Activated naive CD4-positive, alpha-beta T cell treated with anti-CD3 and anti-CD28 coated beads, Interleukin-2, amount 50 U/mL, for 24 hours (primary cell): ENCODE data around the gene KCNQ1OT1.

ENCODE experiments used
- H3K27ac Mint-ChIP-seq: one replicate; pipeline ENCODE4 v1.8.0; 2021; ENCODE audit warnings: mild to moderate bottlenecking, mixed read lengths
- H3K27me3 Mint-ChIP-seq: one replicate; pipeline ENCODE4 v1.8.0; 2021; ENCODE audit warnings: mixed read lengths
- H3K36me3 Mint-ChIP-seq: one replicate; pipeline ENCODE4 v1.8.0; 2021; ENCODE audit warnings: mixed read lengths
- H3K4me1 Mint-ChIP-seq: one replicate; pipeline ENCODE4 v1.8.0; 2021; ENCODE audit warnings: mixed read lengths
- H3K4me3 Mint-ChIP-seq: one replicate; pipeline ENCODE4 v1.8.0; 2021; ENCODE audit warnings: mild to moderate bottlenecking, mixed read lengths
- H3K9me3 Mint-ChIP-seq: one replicate; pipeline ENCODE4 v1.8.0; 2021; ENCODE audit warnings: mixed read lengths

Gene KCNQ1OT1

GRCh38 chr11:2699531-2700414 lies at the start of gene KCNQ1OT1:
Gene KCNQ1OT1, minus strand, starts transcription at chr11:2699994.
- no peaks in the 10 kb centered on the region for H3K27me3 Mint-ChIP-seq
- H3K9me3 Mint-ChIP-seq: no peaks in the 10 kb centered on the region
- H3K4me3 Mint-ChIP-seq: peak within 1 kb of the TSS; percentile 83
- peaks cover 9% of the 10 kb centered on the region for H3K4me1 Mint-ChIP-seq
- no peak within 1 kb of the TSS for H3K27ac Mint-ChIP-seq
- peaks cover 13% of the 10 kb centered on the region for H3K36me3 Mint-ChIP-seq

GRCh38 chr11:2748814-2749554 lies 49.2 kb upstream of the KCNQ1OT1 start:
- H3K4me1 Mint-ChIP-seq: no peaks in the 10 kb centered on the region
- H3K4me3 Mint-ChIP-seq: no peak overlapping the region
- H3K36me3 Mint-ChIP-seq: peaks cover 9% of the 10 kb centered on the region
- H3K27ac Mint-ChIP-seq: no peak overlapping the region
- no peaks in the 10 kb centered on the region for H3K9me3 Mint-ChIP-seq
- no peaks in the 10 kb centered on the region for H3K27me3 Mint-ChIP-seq

GRCh38 chr11:2748061-2748813 lies 48.4 kb upstream of the KCNQ1OT1 start:
- Mint-ChIP-seq H3K9me3 (no peaks in the 10 kb centered on the region), H3K36me3 (peaks cover 6% of the 10 kb centered on the region), H3K27me3 (no peaks in the 10 kb centered on the region), H3K4me1 (no peaks in the 10 kb centered on the region), H3K27ac (no peak overlapping the region), H3K4me3 (no peak overlapping the region)

DNA sequence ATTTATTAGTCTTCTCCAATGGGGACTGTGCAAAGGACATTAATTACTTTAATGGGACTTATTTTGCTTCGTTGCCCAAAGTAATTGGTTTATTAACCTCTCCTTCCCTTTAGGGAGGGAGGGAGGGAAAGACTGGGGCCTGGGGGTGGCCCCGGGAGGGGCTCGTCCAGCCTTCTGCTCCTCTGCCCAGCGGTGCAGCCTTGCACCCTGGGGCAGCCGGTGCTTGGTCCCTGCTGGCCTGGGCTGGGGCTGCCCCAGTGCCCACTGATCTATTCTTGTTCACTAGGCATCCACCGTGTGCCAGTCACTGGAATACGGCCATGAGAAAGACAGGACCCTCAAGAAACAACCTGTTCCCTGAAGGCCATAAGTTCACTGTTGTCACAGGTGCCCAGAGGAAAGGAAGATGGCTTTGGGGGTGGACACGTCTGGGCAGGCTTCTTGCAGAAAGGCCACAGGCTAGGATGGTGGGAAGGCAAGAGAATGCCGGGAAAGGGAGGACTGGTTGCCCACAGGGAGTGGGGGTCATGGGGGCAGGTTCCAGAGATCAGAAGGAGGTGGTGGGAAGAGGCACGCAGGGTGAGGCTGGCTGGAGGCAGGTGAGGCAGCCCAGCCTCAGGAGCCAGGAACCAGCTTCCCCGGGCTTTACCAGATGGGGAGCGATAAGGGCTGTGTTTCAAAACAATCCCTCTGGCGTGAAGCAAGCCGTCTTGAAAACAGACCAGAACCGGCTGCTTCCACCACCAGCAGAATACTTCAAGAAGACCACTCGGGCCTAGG lies 47.6 kb upstream of the KCNQ1OT1 start:
- no peak overlapping the region for H3K27ac Mint-ChIP-seq
- no peak overlapping the region for H3K4me3 Mint-ChIP-seq
- no peaks in the 10 kb centered on the region for H3K4me1 Mint-ChIP-seq
- H3K27me3 Mint-ChIP-seq: no peaks in the 10 kb centered on the region
- H3K36me3 Mint-ChIP-seq: peaks cover 4% of the 10 kb centered on the region
- no peaks in the 10 kb centered on the region for H3K9me3 Mint-ChIP-seq

GRCh38 chr11:2746401-2747247 lies 46.8 kb upstream of the KCNQ1OT1 start:
- Mint-ChIP-seq H3K27ac (no peak overlapping the region), H3K36me3 (peaks cover 4% of the 10 kb centered on the region), H3K9me3 (no peaks in the 10 kb centered on the region)

GRCh38 chr11:2745511-2745910 lies 45.7 kb upstream of the KCNQ1OT1 start:
- H3K27ac Mint-ChIP-seq: no peak overlapping the region
- H3K4me3 Mint-ChIP-seq: no peak overlapping the region
- no peaks in the 10 kb centered on the region for H3K9me3 Mint-ChIP-seq
- peaks cover 2% of the 10 kb centered on the region for H3K36me3 Mint-ChIP-seq
- no peaks in the 10 kb centered on the region for H3K27me3 Mint-ChIP-seq
- H3K4me1 Mint-ChIP-seq: no peaks in the 10 kb centered on the region

More at GRCh38 chr11:2746401-2747247, 46.8 kb upstream of the KCNQ1OT1 start:
- H3K4me3 Mint-ChIP-seq: no peak overlapping the region
- H3K4me1 Mint-ChIP-seq: no peaks in the 10 kb centered on the region
- no peaks in the 10 kb centered on the region for H3K27me3 Mint-ChIP-seq

DNA sequence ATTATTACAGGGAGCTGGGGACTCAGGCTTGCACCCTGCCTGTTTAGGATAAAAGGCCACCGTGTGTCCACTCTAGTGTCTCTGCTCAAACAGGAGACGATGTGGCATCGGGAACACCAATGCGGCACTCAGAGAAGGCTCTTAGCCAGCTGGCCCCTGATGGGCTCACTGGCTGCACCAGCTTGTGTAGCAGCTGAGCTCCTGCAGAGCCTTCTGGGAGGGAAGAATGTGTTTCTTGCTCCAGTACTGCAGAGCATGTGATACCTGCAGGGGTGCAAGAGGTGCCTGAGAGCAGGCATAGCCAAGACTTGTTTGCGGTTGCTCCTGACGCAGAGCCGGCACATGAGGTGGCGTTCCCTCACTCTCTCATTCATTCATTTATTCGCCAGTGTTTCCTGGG lies 44.4 kb upstream of the KCNQ1OT1 start:
- no peaks in the 10 kb centered on the region for H3K27me3 Mint-ChIP-seq
- no peak overlapping the region for H3K27ac Mint-ChIP-seq
- peaks cover 2% of the 10 kb centered on the region for H3K36me3 Mint-ChIP-seq
- no peaks in the 10 kb centered on the region for H3K9me3 Mint-ChIP-seq
- H3K4me1 Mint-ChIP-seq: no peaks in the 10 kb centered on the region
- H3K4me3 Mint-ChIP-seq: no peak overlapping the region

- H3K9me3 Mint-ChIP-seq: no peaks in the 10 kb centered on the region
- H3K27me3 Mint-ChIP-seq: no peaks in the 10 kb centered on the region
- H3K27ac Mint-ChIP-seq: no peak overlapping the region
- H3K36me3 Mint-ChIP-seq: peaks cover 2% of the 10 kb centered on the region
- no peaks in the 10 kb centered on the region for H3K4me1 Mint-ChIP-seq
- no peak overlapping the region for H3K4me3 Mint-ChIP-seq
Measured at GRCh38 chr11:2743427-2744110, 43.8 kb upstream of the KCNQ1OT1 start.

GRCh38 chr11:2742611-2743426 lies 43.0 kb upstream of the KCNQ1OT1 start:
- H3K27me3 Mint-ChIP-seq: no peaks in the 10 kb centered on the region
- peaks cover 2% of the 10 kb centered on the region for H3K36me3 Mint-ChIP-seq

GRCh38 chr11:2742201-2742600 lies 42.4 kb upstream of the KCNQ1OT1 start:
- Mint-ChIP-seq H3K27me3 (no peaks in the 10 kb centered on the region), H3K4me3 (no peak overlapping the region), H3K9me3 (no peaks in the 10 kb centered on the region), H3K4me1 (no peaks in the 10 kb centered on the region), H3K36me3 (no peaks in the 10 kb centered on the region), H3K27ac (no peak overlapping the region)

More at GRCh38 chr11:2742611-2743426, 43.0 kb upstream of the KCNQ1OT1 start:
- Mint-ChIP-seq H3K9me3 (no peaks in the 10 kb centered on the region), H3K4me3 (no peak overlapping the region), H3K4me1 (no peaks in the 10 kb centered on the region), H3K27ac (no peak overlapping the region)

DNA sequence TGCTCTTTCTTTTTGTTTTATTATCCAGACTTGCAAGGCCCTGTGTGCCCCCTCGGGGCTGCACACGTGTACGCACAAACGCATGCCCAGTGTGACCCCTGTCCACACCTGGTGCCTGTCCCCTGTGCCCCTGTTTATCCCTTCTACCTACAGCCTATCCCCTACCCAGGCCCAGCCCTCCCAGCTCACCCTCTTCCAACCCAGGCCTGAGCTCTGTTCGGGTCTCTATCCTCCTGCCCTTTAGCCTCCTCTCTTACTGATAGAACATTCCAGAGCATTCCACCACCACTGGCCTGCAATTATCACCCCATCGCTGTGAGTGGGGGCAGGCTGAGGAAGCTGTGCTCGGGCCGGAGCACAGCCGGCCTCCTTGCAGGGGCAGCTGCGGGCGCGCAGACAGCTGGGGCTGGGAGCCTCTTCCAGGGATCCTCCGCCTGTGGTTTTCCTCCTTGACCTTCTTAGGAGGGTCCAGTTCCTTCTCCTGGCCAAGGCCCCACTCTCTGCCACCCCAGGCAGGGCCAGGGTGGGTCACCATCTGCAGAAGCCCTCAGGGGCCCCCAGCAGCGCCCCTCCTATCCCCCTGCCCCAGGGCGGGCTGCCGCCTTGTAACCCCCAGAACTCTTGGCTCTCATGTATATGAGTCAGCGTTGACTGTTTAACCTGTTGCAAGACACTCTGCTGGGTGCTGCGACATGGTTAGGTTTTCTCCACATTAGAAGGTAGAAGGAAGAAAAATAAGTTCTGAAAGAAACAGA lies 41.8 kb upstream of the KCNQ1OT1 start:
- H3K4me1 Mint-ChIP-seq: no peaks in the 10 kb centered on the region
- H3K4me3 Mint-ChIP-seq: no peak overlapping the region
- no peak overlapping the region for H3K27ac Mint-ChIP-seq
- no peaks in the 10 kb centered on the region for H3K27me3 Mint-ChIP-seq
- no peaks in the 10 kb centered on the region for H3K9me3 Mint-ChIP-seq
- H3K36me3 Mint-ChIP-seq: no peaks in the 10 kb centered on the region

DNA sequence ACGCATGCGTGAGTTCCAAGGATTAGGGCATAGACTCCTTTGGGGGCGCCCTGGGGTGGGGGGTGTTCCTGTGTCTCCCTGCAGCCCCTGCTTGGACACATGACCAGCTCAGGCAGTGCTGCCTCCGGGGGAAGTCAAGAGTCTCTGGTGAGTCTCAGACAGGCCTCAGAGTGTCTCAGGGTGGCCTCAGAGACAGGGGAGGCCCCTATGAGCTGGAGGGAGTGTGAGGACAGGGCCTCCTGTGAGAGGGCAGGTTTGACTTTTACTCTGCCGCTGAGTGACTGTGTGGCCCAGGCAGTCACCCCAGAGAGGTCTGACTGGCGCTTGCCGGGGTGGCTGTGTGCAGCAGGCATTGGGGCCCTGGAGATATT lies 41.2 kb upstream of the KCNQ1OT1 start:
- Mint-ChIP-seq H3K27ac (no peak overlapping the region), H3K27me3 (no peaks in the 10 kb centered on the region)

More for the DNA sequence above, 41.2 kb upstream of the KCNQ1OT1 start:
- H3K4me1 Mint-ChIP-seq: no peaks in the 10 kb centered on the region
- H3K9me3 Mint-ChIP-seq: no peaks in the 10 kb centered on the region
- H3K36me3 Mint-ChIP-seq: no peaks in the 10 kb centered on the region
- H3K4me3 Mint-ChIP-seq: no peak overlapping the region
